ENCODE measurements around the gene THOC7.

- TF ChIP-seq, protein P1, sequence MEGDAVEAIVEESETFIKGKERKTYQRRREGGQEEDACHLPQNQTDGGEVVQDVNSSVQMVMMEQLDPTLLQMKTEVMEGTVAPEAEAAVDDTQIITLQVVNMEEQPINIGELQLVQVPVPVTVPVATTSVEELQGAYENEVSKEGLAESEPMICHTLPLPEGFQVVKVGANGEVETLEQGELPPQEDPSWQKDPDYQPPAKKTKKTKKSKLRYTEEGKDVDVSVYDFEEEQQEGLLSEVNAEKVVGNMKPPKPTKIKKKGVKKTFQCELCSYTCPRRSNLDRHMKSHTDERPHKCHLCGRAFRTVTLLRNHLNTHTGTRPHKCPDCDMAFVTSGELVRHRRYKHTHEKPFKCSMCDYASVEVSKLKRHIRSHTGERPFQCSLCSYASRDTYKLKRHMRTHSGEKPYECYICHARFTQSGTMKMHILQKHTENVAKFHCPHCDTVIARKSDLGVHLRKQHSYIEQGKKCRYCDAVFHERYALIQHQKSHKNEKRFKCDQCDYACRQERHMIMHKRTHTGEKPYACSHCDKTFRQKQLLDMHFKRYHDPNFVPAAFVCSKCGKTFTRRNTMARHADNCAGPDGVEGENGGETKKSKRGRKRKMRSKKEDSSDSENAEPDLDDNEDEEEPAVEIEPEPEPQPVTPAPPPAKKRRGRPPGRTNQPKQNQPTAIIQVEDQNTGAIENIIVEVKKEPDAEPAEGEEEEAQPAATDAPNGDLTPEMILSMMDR (IDR thresholded peaks at IDR 0.05), result no peak
- TF ChIP-seq EP300 (IDR thresholded peaks at IDR 0.05) (no peak), POLR2A (IDR thresholded peaks at IDR 0.05; ENCODE audit: low read depth) (no peak)
These were observed 2.3 kb downstream of the THOC7 start for GRCh38 chr3:63861306-63861705.
